H9 (cell line): Measurements from ENCODE around the gene SNRPA1. TPM values are rescaled to one million over a fixed set of nuclear protein-coding genes. Genes with fewer than 3 reads are reported as not detected.

ENCODE experiments used
- DNase-seq: peaks from one replicate; pipeline ENCODE4 v3.0.0-alpha.2; 2017
- H2AFZ ChIP-seq: one replicate; pipeline ENCODE4 v1.6.1; 2013; ENCODE audit warnings: mild to moderate bottlenecking, low read length, control low read depth, moderate library complexity
- H2AK5ac ChIP-seq: 2 replicates; pipeline ENCODE4 v1.6.1; 2013; ENCODE audit warnings: low read length, control low read depth, mixed read lengths; ENCODE audit not compliant: insufficient read length
- H2BK120ac ChIP-seq: one replicate; pipeline ENCODE4 v1.6.1; 2013; ENCODE audit warnings: low read depth, mild to moderate bottlenecking, low read length, control low read depth, inconsistent platforms; ENCODE audit not compliant: poor library complexity, severe bottlenecking
- H2BK12ac ChIP-seq: 2 replicates; pipeline ENCODE4 v1.6.1; 2013; ENCODE audit warnings: low read length, control low read depth, mixed read lengths, low read depth; ENCODE audit not compliant: insufficient read length
- H2BK15ac ChIP-seq: 2 replicates; pipeline ENCODE4 v1.6.1; 2013; ENCODE audit warnings: low read depth, low read length, control low read depth
- H2BK20ac ChIP-seq: one replicate; pipeline ENCODE4 v1.6.1; 2013; ENCODE audit warnings: low read depth, mild to moderate bottlenecking, low read length, control low read depth, inconsistent platforms; ENCODE audit not compliant: poor library complexity, severe bottlenecking
- H2BK5ac ChIP-seq: 2 replicates; pipeline ENCODE4 v1.6.1; 2013; ENCODE audit warnings: low read length, control low read depth, mixed read lengths; ENCODE audit not compliant: insufficient read length
- H3K14ac ChIP-seq: 2 replicates; pipeline ENCODE4 v1.6.1; 2013; ENCODE audit warnings: low read length, control low read depth; ENCODE audit not compliant: insufficient read depth
- H3K18ac ChIP-seq: 2 replicates; pipeline ENCODE4 v1.6.1; 2013; ENCODE audit warnings: low read depth, mild to moderate bottlenecking, mixed read lengths, low read length, control low read depth; ENCODE audit not compliant: insufficient read length
- H3K23ac ChIP-seq: 2 replicates; pipeline ENCODE4 v1.6.1; 2013; ENCODE audit warnings: low read length, control low read depth, mixed read lengths, low read depth; ENCODE audit not compliant: insufficient read length
- H3K23me2 ChIP-seq: 2 replicates; pipeline ENCODE4 v1.6.1; 2013; ENCODE audit warnings: low read depth, mild to moderate bottlenecking, mixed read lengths, low read length, control low read depth; ENCODE audit not compliant: insufficient read length, poor library complexity, severe bottlenecking
- H3K27ac ChIP-seq: 2 replicates; pipeline ENCODE4 v1.5.1; 2013; ENCODE audit warnings: low read length, control low read depth, mixed read lengths, low read depth; ENCODE audit not compliant: insufficient read length
- H3K27me3 ChIP-seq: 2 replicates; pipeline ENCODE4 v1.6.1; 2013; ENCODE audit warnings: low read length, control low read depth, inconsistent platforms; ENCODE audit not compliant: insufficient read depth
- H3K4ac ChIP-seq: 2 replicates; pipeline ENCODE4 v1.6.1; 2013; ENCODE audit warnings: low read depth, mild to moderate bottlenecking, control low read depth, inconsistent platforms, low read length, moderate library complexity
- H3K4me1 ChIP-seq: 2 replicates; pipeline ENCODE4 v1.6.1; 2013; ENCODE audit warnings: low read length, control low read depth, inconsistent platforms; ENCODE audit not compliant: insufficient read depth
- H3K4me2 ChIP-seq: 2 replicates; pipeline ENCODE4 v1.6.1; 2013; ENCODE audit warnings: low read length, control low read depth, mixed read lengths; ENCODE audit not compliant: insufficient read length, insufficient read depth
- H3K56ac ChIP-seq: 2 replicates; pipeline ENCODE4 v1.6.1; 2013; ENCODE audit warnings: low read depth, mild to moderate bottlenecking, mixed read lengths, low read length, control low read depth; ENCODE audit not compliant: insufficient read length
- H3K79me1 ChIP-seq: 2 replicates; pipeline ENCODE4 v1.6.1; 2013; ENCODE audit warnings: low read depth, mild to moderate bottlenecking, moderate library complexity, low read length, control low read depth, inconsistent platforms; ENCODE audit not compliant: insufficient read depth, poor library complexity, severe bottlenecking
- H3K79me2 ChIP-seq: 2 replicates; pipeline ENCODE4 v1.6.1; 2013; ENCODE audit warnings: low read length, control low read depth, inconsistent platforms; ENCODE audit not compliant: insufficient read depth
- H3K9ac ChIP-seq: 2 replicates; pipeline ENCODE4 v1.6.1; 2013; ENCODE audit warnings: low read length, control low read depth, mixed read lengths; ENCODE audit not compliant: insufficient read length; ENCODE audit errors: extremely low read depth
- H3K9me3 ChIP-seq: one replicate; pipeline ENCODE4 v1.6.1; 2013; ENCODE audit warnings: low read depth, low read length, inconsistent platforms; ENCODE audit not compliant: control insufficient read depth
- H3T11ph ChIP-seq: one replicate; pipeline ENCODE4 v1.6.1; 2013; ENCODE audit warnings: mild to moderate bottlenecking, low read length, control low read depth, inconsistent platforms
- H4K20me1 ChIP-seq: one replicate; pipeline ENCODE4 v1.6.1; 2013; ENCODE audit not compliant: control insufficient read depth, insufficient read length, insufficient read depth
- H4K5ac ChIP-seq: 2 replicates; pipeline ENCODE4 v1.6.1; 2013; ENCODE audit warnings: low read depth, mild to moderate bottlenecking, mixed read lengths, low read length, control low read depth; ENCODE audit not compliant: insufficient read length
- H4K8ac ChIP-seq: replicated peaks from 2 replicates; pipeline ENCODE4 v1.6.1; 2013; ENCODE audit warnings: low read length, control low read depth, mixed read lengths, low read depth; ENCODE audit not compliant: insufficient read length
- H4K91ac ChIP-seq: 2 replicates; pipeline ENCODE4 v1.6.1; 2013; ENCODE audit warnings: low read depth, mild to moderate bottlenecking, moderate library complexity, mixed read lengths, low read length, control low read depth; ENCODE audit not compliant: insufficient read length
- H3K27ac Mint-ChIP-seq, 3 experiments: 2 replicates in 2 of 3; 3 replicates in 1 of 3; pipeline ENCODE4 v1.8.0; 2020 to 2021; ENCODE audit warnings: mixed read lengths in 3 of 3, mild to moderate bottlenecking in 1 of 3, moderate library complexity in 1 of 3
- H3K27me3 Mint-ChIP-seq: 2 replicates; pipeline ENCODE4 v1.8.0; 2021; ENCODE audit warnings: low read depth, mild to moderate bottlenecking, moderate library complexity, mixed read lengths
- H3K36me3 Mint-ChIP-seq, 3 experiments: 2 replicates in 2 of 3; 3 replicates in 1 of 3; pipeline ENCODE4 v1.8.0; 2020 to 2021; ENCODE audit warnings: low read depth in 3 of 3, mixed read lengths in 3 of 3; ENCODE audit not compliant: insufficient read depth in 1 of 3
- H3K4me1 Mint-ChIP-seq, 2 experiments: 2 replicates each; pipeline ENCODE4 v1.8.0; 2020; ENCODE audit warnings: mixed read lengths in 2 of 2
- H3K4me3 Mint-ChIP-seq, 2 experiments: 2 replicates in 1 of 2; 3 replicates in 1 of 2; pipeline ENCODE4 v1.8.0; 2020 to 2021; ENCODE audit warnings: mild to moderate bottlenecking in 2 of 2, mixed read lengths in 2 of 2, moderate library complexity in 1 of 2
- H3K9me3 Mint-ChIP-seq, 2 experiments: 2 replicates in 1 of 2; 3 replicates in 1 of 2; pipeline ENCODE4 v1.8.0; 2020; ENCODE audit warnings: mild to moderate bottlenecking in 2 of 2, mixed read lengths in 2 of 2, moderate library complexity in 1 of 2
- CTCF ChIP-seq: fragments of 200-600 bp; sonication (generic); conservative IDR thresholded peaks from 3 replicates; pipeline ENCODE4 v1.8.0; 2021; ENCODE audit warnings: antibody characterized with exemption, mild to moderate bottlenecking
- WGBS: extraction: QIAGEN DNeasy Blood & Tissue Kit; methylation state at CpG from one replicate; pipeline ENCODE4 v1.1.7; 2013; ENCODE audit warnings: missing lambda C conversion rate, low lambda C conversion rate, mixed read lengths; ENCODE audit not compliant: insufficient read length; ENCODE audit errors: extremely low coverage; 5-methylcytosine and 5-hydroxymethylcytosine counted together
- total RNA-seq: library from RNA; stranded (reverse); gene quantifications from 2 replicates; pipeline ENCODE4 v1.2.1, GENCODE V29; 2021

Gene SNRPA1
- total RNA-seq, 1 experiment from 2014 or later, result 145 TPM

DNA sequence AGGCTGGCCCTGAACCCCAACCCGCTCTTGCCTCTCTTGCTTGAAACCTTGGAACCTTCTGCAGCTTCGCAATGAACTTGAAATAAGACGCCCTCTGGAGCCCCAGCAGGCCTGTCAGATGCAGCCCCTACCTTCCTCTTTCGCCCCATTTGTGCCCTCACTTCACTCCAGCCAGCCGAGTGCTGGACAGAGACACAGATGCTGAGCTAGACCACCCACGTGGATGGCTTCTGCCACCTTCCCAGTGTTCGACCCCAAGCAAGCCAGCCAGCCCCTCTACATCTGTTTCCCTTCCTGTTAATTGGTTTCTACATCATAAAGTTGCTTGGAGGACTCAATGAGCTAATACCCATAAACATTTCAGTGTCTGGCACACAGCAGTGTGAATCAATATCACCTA is 23.8 kb upstream of the SNRPA1 start:
- H3K23me2 ChIP-seq, result no peaks in the 10 kb centered on the region
- no peak overlapping the region for H3K4me2 ChIP-seq
- no peak overlapping the region for H3K27ac Mint-ChIP-seq

More for the DNA sequence above, 23.8 kb upstream of the SNRPA1 start:
- no peak overlapping the region for H3K14ac ChIP-seq
- no peak overlapping the region for H2BK12ac ChIP-seq
- no peak overlapping the region for H4K8ac ChIP-seq
- WGBS, result no CpG with 5 or more reads among the region's 7 CpGs
- TF ChIP-seq CTCF, result no peak
- H3K79me2 ChIP-seq, result no peaks in the 10 kb centered on the region
- H4K20me1 ChIP-seq, result no peaks in the 10 kb centered on the region
- DNase-seq, result no peak
- H3K79me1 ChIP-seq, result no peaks in the 10 kb centered on the region
- H3K18ac ChIP-seq, result no peak overlapping the region
- Mint-ChIP-seq H3K27me3 (peaks cover 30% of the 10 kb centered on the region), H3K9me3 (no peaks in the 10 kb centered on the region), H3K36me3 (no peaks in the 10 kb centered on the region), H3K4me1 (peaks cover 4 to 8% of the 10 kb centered on the region in 2 experiments), H3K4me3 (no peak overlapping the region)
- no peak overlapping the region for H3K27ac ChIP-seq
- no peak overlapping the region for H4K5ac ChIP-seq
- H4K91ac ChIP-seq, result no peak overlapping the region
- H3K9me3 ChIP-seq, result no peaks in the 10 kb centered on the region
- no peaks in the 10 kb centered on the region for H3K27me3 ChIP-seq
- no peak overlapping the region for H3K23ac ChIP-seq
- H2BK20ac ChIP-seq, result no peak overlapping the region
- H3K9ac ChIP-seq, result no peak overlapping the region
- H3K4ac ChIP-seq, result no peak overlapping the region
- no peak overlapping the region for H2AK5ac ChIP-seq
- no peaks in the 10 kb centered on the region for H3K4me1 ChIP-seq
- H3T11ph ChIP-seq, result no peak overlapping the region
- H3K56ac ChIP-seq, result no peak overlapping the region
- no peak overlapping the region for H2AFZ ChIP-seq
- no peak overlapping the region for H2BK15ac ChIP-seq
- no peak overlapping the region for H2BK5ac ChIP-seq
- H2BK120ac ChIP-seq, result no peak overlapping the region
